A549 (cell line): ENCODE data around the gene ARL4A.

Source experiments
- BHLHE40 ChIP-seq: IDR thresholded peaks from 2 replicates; pipeline ENCODE4 v1.6.1; 2012; ENCODE audit warnings: low read depth, low read length, inconsistent platforms
- CEBPB ChIP-seq, 2 experiments: fragments of >200 bp in 1 of 2; sonication (Bioruptor Twin) in 1 of 2; formaldehyde crosslinking in 1 of 2; IDR thresholded peaks; 2 replicates each; pipeline ENCODE4 v1.6.1; 2012 to 2016
- CHD2 ChIP-seq: fragments of 150-350 bp; IDR thresholded peaks from 2 replicates; pipeline ENCODE4 v1.6.1; 2014; ENCODE audit warnings: low read length; ENCODE audit not compliant: partially characterized antibody
- CHD4 ChIP-seq: fragments of 200-600 bp; sonication (generic); IDR thresholded peaks from 2 replicates; pipeline ENCODE4 v1.6.1; 2016; ENCODE audit warnings: antibody characterized with exemption, mild to moderate bottlenecking, borderline replicate concordance
- CTCF ChIP-seq: fragments of >200 bp; sonication (Bioruptor Twin); formaldehyde crosslinking; IDR thresholded peaks from 3 replicates; pipeline ENCODE4 v1.5.1; 2016
- FOXS1 ChIP-seq: fragments of 250-450 bp; sonication (Bioruptor Pico); IDR thresholded peaks from 2 replicates; pipeline ENCODE4 v1.5.0; 2020; ENCODE audit warnings: mild to moderate bottlenecking, moderate library complexity
- HDAC2 ChIP-seq: fragments of 200-600 bp; sonication (generic); IDR thresholded peaks from 2 replicates; pipeline ENCODE4 v1.6.1; 2016
- HOXA7 ChIP-seq: fragments of 250-450 bp; sonication (Bioruptor Pico); IDR thresholded peaks from 2 replicates; pipeline ENCODE4 v1.5.0; 2020; ENCODE audit warnings: mild to moderate bottlenecking, moderate library complexity
- JUN ChIP-seq, 2 experiments: fragments of >200 bp; sonication (Bioruptor Twin); formaldehyde crosslinking; IDR thresholded peaks; 2 replicates in 1 of 2; 3 replicates in 1 of 2; pipeline ENCODE4 v1.6.1; 2016 to 2017
- KDM1A ChIP-seq: fragments of 200-600 bp; sonication (generic); IDR thresholded peaks from 2 replicates; pipeline ENCODE4 v1.6.1; 2016; ENCODE audit warnings: low read depth, mild to moderate bottlenecking
- MYC ChIP-seq: IDR thresholded peaks from 2 replicates; pipeline ENCODE4 v1.6.1; 2012; ENCODE audit warnings: mild to moderate bottlenecking, inconsistent platforms, low read length, improper control_type of control experiment, borderline replicate concordance
- POLR2A ChIP-seq: IDR thresholded peaks from 2 replicates; pipeline ENCODE4 v1.6.1; 2012; ENCODE audit warnings: mild to moderate bottlenecking, low read length
- POLR2AphosphoS2 ChIP-seq: conservative IDR thresholded peaks from 2 replicates; pipeline ENCODE4 v1.6.1; 2012; ENCODE audit warnings: low read length, improper control_type of control experiment, inconsistent platforms
- TF ChIP-seq, protein P1 (sequence below): fragments of 200-600 bp; sonication (generic); IDR thresholded peaks from 2 replicates; pipeline ENCODE4 v1.6.1; 2016; ENCODE audit warnings: antibody characterized with exemption, mild to moderate bottlenecking, moderate library complexity

DNA sequence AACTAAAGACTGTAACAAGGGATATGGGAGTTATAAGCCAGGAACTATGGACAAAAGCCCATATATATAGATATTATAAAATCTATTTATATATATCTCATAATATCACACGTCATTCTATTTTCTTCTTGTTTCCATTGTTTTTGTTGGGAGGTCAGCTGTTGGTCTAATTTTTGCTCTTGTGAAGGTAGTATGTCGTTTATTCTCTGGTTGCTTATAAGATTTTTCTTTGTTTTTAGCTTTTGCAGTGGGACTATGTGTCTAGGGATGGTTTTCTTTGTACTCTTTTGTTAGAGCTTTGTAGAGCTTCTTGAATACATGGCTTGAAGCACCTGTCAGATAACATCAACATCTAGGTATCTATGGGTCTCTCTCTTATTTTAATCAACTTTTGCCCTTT is 14.0 kb downstream of the ARL4A start:
- TF ChIP-seq, protein P1, sequence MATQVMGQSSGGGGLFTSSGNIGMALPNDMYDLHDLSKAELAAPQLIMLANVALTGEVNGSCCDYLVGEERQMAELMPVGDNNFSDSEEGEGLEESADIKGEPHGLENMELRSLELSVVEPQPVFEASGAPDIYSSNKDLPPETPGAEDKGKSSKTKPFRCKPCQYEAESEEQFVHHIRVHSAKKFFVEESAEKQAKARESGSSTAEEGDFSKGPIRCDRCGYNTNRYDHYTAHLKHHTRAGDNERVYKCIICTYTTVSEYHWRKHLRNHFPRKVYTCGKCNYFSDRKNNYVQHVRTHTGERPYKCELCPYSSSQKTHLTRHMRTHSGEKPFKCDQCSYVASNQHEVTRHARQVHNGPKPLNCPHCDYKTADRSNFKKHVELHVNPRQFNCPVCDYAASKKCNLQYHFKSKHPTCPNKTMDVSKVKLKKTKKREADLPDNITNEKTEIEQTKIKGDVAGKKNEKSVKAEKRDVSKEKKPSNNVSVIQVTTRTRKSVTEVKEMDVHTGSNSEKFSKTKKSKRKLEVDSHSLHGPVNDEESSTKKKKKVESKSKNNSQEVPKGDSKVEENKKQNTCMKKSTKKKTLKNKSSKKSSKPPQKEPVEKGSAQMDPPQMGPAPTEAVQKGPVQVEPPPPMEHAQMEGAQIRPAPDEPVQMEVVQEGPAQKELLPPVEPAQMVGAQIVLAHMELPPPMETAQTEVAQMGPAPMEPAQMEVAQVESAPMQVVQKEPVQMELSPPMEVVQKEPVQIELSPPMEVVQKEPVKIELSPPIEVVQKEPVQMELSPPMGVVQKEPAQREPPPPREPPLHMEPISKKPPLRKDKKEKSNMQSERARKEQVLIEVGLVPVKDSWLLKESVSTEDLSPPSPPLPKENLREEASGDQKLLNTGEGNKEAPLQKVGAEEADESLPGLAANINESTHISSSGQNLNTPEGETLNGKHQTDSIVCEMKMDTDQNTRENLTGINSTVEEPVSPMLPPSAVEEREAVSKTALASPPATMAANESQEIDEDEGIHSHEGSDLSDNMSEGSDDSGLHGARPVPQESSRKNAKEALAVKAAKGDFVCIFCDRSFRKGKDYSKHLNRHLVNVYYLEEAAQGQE: no peak
- TF ChIP-seq JUN (IDR thresholded peaks at IDR 0.05) (no peak), CTCF (no peak), BHLHE40 (no peak), KDM1A (no peak), POLR2A (no peak), CHD4 (no peak), HOXA7 (CRISPR knock-in tag) (no peak), HDAC2 (no peak), CEBPB (IDR thresholded peaks at IDR 0.05) (no peak), FOXS1 (CRISPR knock-in tag) (no peak), CHD2 (no peak), MYC (no peak), POLR2AphosphoS2 (no peak)
